GM19193 (cell line): ENCODE measurements around the gene CASK.

Experiments used
- POLR2A ChIP-seq: IDR thresholded peaks from 4 replicates; pipeline ENCODE4 v1.6.1; 2011; ENCODE audit not compliant: insufficient read depth, insufficient read length; ENCODE audit errors: extremely low read depth

The CASK gene

GRCh38 chrX:41502004-41502403 is 421.4 kb downstream of the CASK start:
- no peak for TF ChIP-seq POLR2A

GRCh38 chrX:41499984-41500383 is 423.4 kb downstream of the CASK start:
- TF ChIP-seq POLR2A, result no peak

GRCh38 chrX:41499195-41499594 is 424.2 kb downstream of the CASK start:
- TF ChIP-seq POLR2A, result no peak

- TF ChIP-seq POLR2A, result no peak
Observed at GRCh38 chrX:41491267-41492004, 431.9 kb downstream of the CASK start.

- no peak for TF ChIP-seq POLR2A
Observed at GRCh38 chrX:41490446-41490845, 432.9 kb downstream of the CASK start.

GRCh38 chrX:41482154-41482850 is 441.1 kb downstream of the CASK start:
- no peak for TF ChIP-seq POLR2A

- no peak for TF ChIP-seq POLR2A
Observed at GRCh38 chrX:41481264-41482109, 441.9 kb downstream of the CASK start.

- no peak for TF ChIP-seq POLR2A
Observed at GRCh38 chrX:41480508-41481260, 442.7 kb downstream of the CASK start.

- no peak for TF ChIP-seq POLR2A
Observed at GRCh38 chrX:41478381-41478911, 444.9 kb downstream of the CASK start.

- no peak for TF ChIP-seq POLR2A
Observed at GRCh38 chrX:41475591-41476241, 447.6 kb downstream of the CASK start.

GRCh38 chrX:41475191-41475590 is 448.2 kb downstream of the CASK start:
- TF ChIP-seq POLR2A, result no peak

GRCh38 chrX:41474726-41475100 is 448.6 kb downstream of the CASK start:
- TF ChIP-seq POLR2A, result no peak

GRCh38 chrX:41473936-41474725 is 449.2 kb downstream of the CASK start:
- no peak for TF ChIP-seq POLR2A

- no peak for TF ChIP-seq POLR2A
Observed at GRCh38 chrX:41472231-41472815, 451.0 kb downstream of the CASK start.

GRCh38 chrX:41471786-41472185 is 451.6 kb downstream of the CASK start:
- no peak for TF ChIP-seq POLR2A
